H1 (cell line): Measurements from ENCODE around the gene BCAP31. TPM values are rescaled to one million over a fixed set of nuclear protein-coding genes. Genes with fewer than 3 reads are reported as not detected.

Experiments used
- ATF3 ChIP-seq: IDR thresholded peaks from 2 replicates; pipeline ENCODE4 v1.6.1; 2011; ENCODE audit warnings: low read depth, mild to moderate bottlenecking, low read length; ENCODE audit not compliant: insufficient read depth
- BCL11A ChIP-seq, 2 experiments: IDR thresholded peaks; one replicate each; pipeline ENCODE4 v1.6.1; 2011; ENCODE audit warnings: low read depth in 2 of 2, low read length in 2 of 2, mild to moderate bottlenecking in 2 of 2
- CTBP2 ChIP-seq: IDR thresholded peaks from 2 replicates; pipeline ENCODE4 v1.7.0; 2011; ENCODE audit warnings: borderline replicate concordance, mild to moderate bottlenecking, moderate library complexity, mixed read lengths, low read length; ENCODE audit not compliant: insufficient read depth, insufficient read length
- E2F6 ChIP-seq: IDR thresholded peaks from 2 replicates; pipeline ENCODE4 v1.6.1; 2012; ENCODE audit warnings: inconsistent platforms
- JUND ChIP-seq: IDR thresholded peaks from 2 replicates; pipeline ENCODE4 v1.6.1; 2011; ENCODE audit warnings: mild to moderate bottlenecking, improper control_type of control experiment, low read length
- TAF1 ChIP-seq: IDR thresholded peaks from 2 replicates; pipeline ENCODE4 v1.6.1; 2011; ENCODE audit warnings: mild to moderate bottlenecking, low read depth, low read length
- polyA plus RNA-seq, 7 experiments: library from polyadenylated mRNA; depleted of rRNA in 3 of 7; stranded (reverse) in 5 of 7; unstranded in 2 of 7; fragments of >200 nt in 5 of 7; fragments of 200-250 nt in 2 of 7; gene quantifications; 1 replicate in 5 of 7; 2 replicates in 1 of 7; 4 replicates in 1 of 7; pipeline versions ENCODE4 v1.2.1 to v1.2.3, GENCODE V29; 2011 to 2013; ENCODE audit warnings: missing spikeins in 2 of 7, mixed read lengths in 2 of 7
- total RNA-seq: library from RNA; stranded (reverse); fragmentation: NEBNext Ultra II Directional; extraction: Animal tissue kit (Norgen Biotek cat#: 25700); gene quantifications from 2 replicates; pipeline ENCODE4 v1.2.1, GENCODE V29; 2021

The BCAP31 gene
- total and polyA plus RNA-seq, 2 of the 8 experiments (the other 6 are each of a cell fraction or from before 2014, with no cell fraction given) = 136 to 159 TPM

GRCh38 chrX:153725039-153725831 lies 1.0 kb upstream of the BCAP31 start (continued):
- TF ChIP-seq ATF3 (no peak), E2F6 (no peak), JUND (no peak), BCL11A (IDR thresholded peaks at IDR 0.05; ENCODE audit: low read depth in 2 of 2, low read length in 2 of 2) (no peak), TAF1 (no peak; the same call in 1 of the 2 replicates), CTBP2 (no peak)
- TF ChIP-seq, all 59 proteins: peak for 0
